Panc1 (cell line): ENCODE results near the gene NPPC. TPM values are rescaled to one million over a fixed set of nuclear protein-coding genes. Genes with fewer than 3 reads are reported as not detected.

ENCODE experiments used
- ATAC-seq: fragments of 200-7000 bp; cut with Tn5 transposase; 2 replicates; pipeline ENCODE4 v1.9.1; 2020; ENCODE audit warnings: mild to moderate bottlenecking, moderate library complexity
- BruUV-seq: library from RNA; stranded (reverse); fragments of 400-500 nt; replicated peaks from 2 replicates; lab custom pipeline; 2021; lab: Mats Ljungman, UMichigan
- CTCF ChIA-PET: fragments of 300-600 bp; sonication (Branson Sonifier 250); formaldehyde crosslinking; loops from one replicate; lab custom pipeline; 2022; ENCODE audit warnings: antibody characterized with exemption; lab: Charles Lee
- POLR2A ChIA-PET: fragments of 300-600 bp; sonication (Branson Sonifier 250); formaldehyde crosslinking; loops from one replicate; lab custom pipeline; 2022; ENCODE audit warnings: antibody characterized with exemption; lab: Charles Lee
- DNase-seq: peaks from one replicate; pipeline ENCODE4 v3.0.0-alpha.2; 2010; ENCODE audit warnings: low read depth, low spot score
- H3K27ac ChIP-seq: 2 replicates; pipeline ENCODE4 v1.5.1; 2011; ENCODE audit warnings: mild to moderate bottlenecking, low read length, inconsistent platforms
- H3K27me3 ChIP-seq: fragments of 200-500 bp; sonication (Bioruptor generic); 2 replicates; pipeline ENCODE4 v1.6.0; 2014; ENCODE audit warnings: low read length, inconsistent platforms; ENCODE audit not compliant: control insufficient read depth, insufficient read depth
- H3K36me3 ChIP-seq: fragments of 200-500 bp; sonication (Bioruptor generic); 2 replicates; pipeline ENCODE4 v1.5.1; 2014; ENCODE audit warnings: inconsistent platforms, mild to moderate bottlenecking, low read length, moderate library complexity; ENCODE audit not compliant: control insufficient read depth, insufficient read depth
- H3K4me1 ChIP-seq: 2 replicates; pipeline ENCODE4 v1.5.1; 2011; ENCODE audit warnings: inconsistent platforms, mild to moderate bottlenecking, low read length, moderate library complexity; ENCODE audit not compliant: control insufficient read depth, insufficient read depth
- H3K4me3 ChIP-seq, 2 experiments: 2 replicates each; pipeline ENCODE4 v1.5.1; 2011 to 2012; ENCODE audit warnings: low read depth in 2 of 2, low read length in 2 of 2, mild to moderate bottlenecking in 2 of 2, inconsistent platforms in 1 of 2, moderate library complexity in 1 of 2
- H3K9me3 ChIP-seq: fragments of 200-500 bp; sonication (Bioruptor generic); 2 replicates; pipeline ENCODE4 v1.5.1; 2014; ENCODE audit warnings: low read depth, mild to moderate bottlenecking, inconsistent platforms, low read length, moderate library complexity; ENCODE audit not compliant: control insufficient read depth, insufficient read depth
- CTCF ChIP-seq: fragments of 450-650 bp; IDR thresholded peaks from 2 replicates; pipeline ENCODE4 v1.5.1; 2017; ENCODE audit warnings: mild to moderate bottlenecking
- POLR2AphosphoS5 ChIP-seq: IDR thresholded peaks from 2 replicates; pipeline ENCODE4 v1.6.1; 2012; ENCODE audit warnings: mild to moderate bottlenecking, low read depth, low read length, moderate library complexity
- REST ChIP-seq, 2 experiments: IDR thresholded peaks; 2 replicates each; pipeline ENCODE4 v1.6.1; 2011 to 2012; ENCODE audit warnings: low read depth in 2 of 2, control low read depth in 1 of 2, low read length in 1 of 2, mild to moderate bottlenecking in 1 of 2, moderate library complexity in 1 of 2; ENCODE audit not compliant: insufficient read depth in 1 of 2
- SIN3A ChIP-seq: IDR thresholded peaks from 2 replicates; pipeline ENCODE4 v1.6.1; 2012; ENCODE audit warnings: low read depth, mild to moderate bottlenecking, low read length, moderate library complexity, borderline replicate concordance; ENCODE audit not compliant: insufficient read depth
- TCF7L2 ChIP-seq: IDR thresholded peaks from 2 replicates; pipeline ENCODE4 v1.6.1; 2011; ENCODE audit warnings: mild to moderate bottlenecking, low read depth, low read length, inconsistent platforms
- in situ Hi-C: cut with HindIII; loops from 2 replicates; pipeline ENCODE4 v1.10.0; 2016; ENCODE audit warnings: low sequenced_read_pairs, low pct_unique_long_range_greater_than_20kb
- intact Hi-C: fragments of 100-400 bp; cut with micrococcal nuclease; formaldehyde crosslinking; loops from one replicate; pipeline ENCODE4 v1.10.0; 2022; ENCODE audit not compliant: unreplicated experiment
- total RNA-seq: library from RNA; stranded (reverse); gene quantifications from one replicate; pipeline ENCODE4 v1.2.1, GENCODE V29; 2021; ENCODE audit not compliant: unreplicated experiment

NPPC gene
- total RNA-seq, 1 experiment from 2014 or later: 1.1 TPM

DNA sequence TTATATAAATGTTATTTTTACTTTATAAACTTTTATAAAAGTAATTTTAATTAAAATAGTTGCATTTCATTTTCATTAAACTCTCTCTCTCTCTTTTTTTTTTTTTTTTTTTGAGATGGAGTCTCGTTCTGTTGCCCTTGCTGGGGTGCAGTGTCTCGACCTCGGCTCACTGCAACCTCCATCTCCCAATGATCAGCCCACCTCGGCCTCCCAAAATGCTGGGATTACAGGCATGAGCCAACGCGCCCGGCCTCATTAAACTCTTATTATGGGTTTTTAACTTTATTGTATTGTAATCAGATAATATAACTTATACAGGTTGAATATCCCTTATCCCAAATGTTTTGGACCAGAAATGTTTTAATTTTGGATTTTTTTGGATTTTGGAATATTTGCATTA, 10.9 kb upstream of the NPPC start:
- intact Hi-C loops (no loop called here), in situ Hi-C loops (no loop called here)
- ATAC-seq: no peak
- DNase-seq: no peak
- Histone ChIP-seq H3K9me3 (no peaks in the 10 kb centered on the region), H3K4me3 (no peak overlapping the region), H3K27me3 (no peaks in the 10 kb centered on the region), H3K27ac (no peak overlapping the region), H3K36me3 (no peaks in the 10 kb centered on the region), H3K4me1 (no peaks in the 10 kb centered on the region)
- TF ChIP-seq CTCF (no peak), POLR2AphosphoS5 (no peak), SIN3A (no peak), TCF7L2 (no peak), REST (IDR thresholded peaks at IDR 0.05; ENCODE audit: insufficient read depth in 1 of 2, low read depth in 2 of 2, low read length in 1 of 2) (no peak)
- ChIA-PET POLR2A (no interaction called here), CTCF (no interaction called here)
- no TSS peak for BruUV-seq

DNA sequence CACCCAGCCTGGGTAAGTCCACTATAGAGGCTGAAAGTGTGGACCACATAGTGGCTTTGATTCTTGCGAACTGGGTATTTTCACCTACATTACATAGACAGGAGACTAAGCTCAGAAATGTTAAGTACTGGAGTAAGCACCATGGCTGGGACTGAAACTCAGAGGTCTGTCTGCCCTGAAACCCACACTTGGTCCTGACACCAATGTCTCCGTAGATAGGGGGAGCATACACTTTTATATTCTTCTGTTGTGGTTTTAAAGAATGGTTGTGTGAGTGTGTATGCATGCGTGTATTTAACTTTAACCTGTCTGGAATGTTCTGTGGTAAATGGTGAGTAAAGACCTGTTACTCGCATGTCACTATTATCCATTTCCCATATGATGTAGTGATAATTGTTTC, 10.3 kb upstream of the NPPC start:
- no peak for DNase-seq
- TF ChIP-seq TCF7L2 (no peak), CTCF (no peak), SIN3A (no peak), REST (IDR thresholded peaks at IDR 0.05; ENCODE audit: insufficient read depth in 1 of 2, low read depth in 2 of 2, low read length in 1 of 2) (no peak), POLR2AphosphoS5 (no peak)
- ChIA-PET POLR2A (no interaction called here), CTCF (no interaction called here)
- H3K36me3 ChIP-seq: no peaks in the 10 kb centered on the region
- in situ Hi-C loops: no loop called here
- no peak for ATAC-seq
- H3K4me3 ChIP-seq: no peak overlapping the region
- intact Hi-C loops: no loop called here
- H3K27ac ChIP-seq: no peak overlapping the region
- H3K27me3 ChIP-seq: no peaks in the 10 kb centered on the region
- H3K4me1 ChIP-seq: no peaks in the 10 kb centered on the region
- BruUV-seq: no TSS peak
- no peaks in the 10 kb centered on the region for H3K9me3 ChIP-seq
